GM18511 (cell line): ENCODE measurements around the gene TMEM132C.
"Not testable (repeated sequence)": the region's sequence is repeated elsewhere in the genome, so short reads cannot be mapped to it uniquely, and the experiment has no call there.

Experiments
- ATAC-seq: cut with Tn5 transposase; IDR thresholded peaks from one replicate; pipeline ENCODE4 v1.9.1; 2021; ENCODE audit warnings: mild to moderate bottlenecking, moderate library complexity; ENCODE audit not compliant: unreplicated experiment

TMEM132C gene

DNA sequence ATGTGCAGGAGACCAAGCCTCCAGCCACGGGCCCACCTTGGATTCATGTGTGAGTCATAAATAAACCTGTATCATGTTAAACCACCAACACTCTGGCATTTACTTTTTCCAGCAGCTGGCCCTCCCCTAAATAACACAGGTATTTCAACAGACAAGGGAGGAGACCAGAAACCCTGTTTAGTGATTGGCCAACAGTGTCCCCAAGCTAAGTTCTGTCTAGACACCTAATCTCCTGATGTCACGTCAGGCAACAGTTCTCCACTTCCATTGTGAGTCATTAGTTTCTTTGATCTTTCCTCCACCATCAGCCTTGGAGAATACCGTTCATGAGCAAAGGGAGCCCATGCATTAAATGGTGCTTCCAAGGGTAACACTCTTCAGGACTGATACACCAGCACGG is 196.9 kb downstream of the TMEM132C start:
- ATAC-seq, result no peak

DNA sequence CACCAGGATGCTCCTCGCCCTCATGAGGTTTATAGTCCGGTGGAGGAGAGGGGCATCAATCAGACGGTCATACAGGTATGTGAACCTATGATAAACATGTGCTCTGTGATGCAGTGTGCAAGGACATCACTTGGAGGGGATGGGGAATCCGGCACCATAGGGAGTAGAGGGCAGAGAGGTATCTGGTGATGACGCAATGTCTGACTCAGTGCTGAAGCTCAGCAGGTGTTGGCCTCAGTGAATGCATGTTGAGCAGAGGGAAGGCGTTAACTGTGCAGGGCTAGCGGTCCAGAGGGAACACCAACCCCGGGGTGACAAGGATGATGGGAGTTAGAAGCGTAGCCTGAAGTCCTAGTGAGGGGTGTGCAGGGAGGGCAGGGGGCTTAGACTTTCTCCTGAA is 200.9 kb downstream of the TMEM132C start:
- no peak for ATAC-seq

DNA sequence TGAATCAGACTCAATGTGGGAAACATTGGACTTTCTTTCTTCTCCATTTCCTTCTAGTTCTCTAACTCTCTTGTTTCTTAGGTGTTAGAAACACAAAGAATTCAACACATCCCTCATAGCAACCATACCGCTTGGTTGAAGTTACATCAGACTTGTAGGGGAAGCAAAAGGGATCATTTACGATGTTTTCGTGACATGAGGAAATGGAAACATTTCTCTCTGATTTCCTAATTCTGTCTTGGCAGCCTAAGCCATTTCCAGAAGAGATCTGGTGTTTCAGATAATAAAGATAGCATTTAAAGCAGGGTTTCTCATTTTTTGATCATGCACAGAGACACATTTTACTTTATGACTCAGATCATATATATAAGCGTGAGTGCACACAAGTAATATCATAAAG is 202.0 kb downstream of the TMEM132C start:
- no peak for ATAC-seq

DNA sequence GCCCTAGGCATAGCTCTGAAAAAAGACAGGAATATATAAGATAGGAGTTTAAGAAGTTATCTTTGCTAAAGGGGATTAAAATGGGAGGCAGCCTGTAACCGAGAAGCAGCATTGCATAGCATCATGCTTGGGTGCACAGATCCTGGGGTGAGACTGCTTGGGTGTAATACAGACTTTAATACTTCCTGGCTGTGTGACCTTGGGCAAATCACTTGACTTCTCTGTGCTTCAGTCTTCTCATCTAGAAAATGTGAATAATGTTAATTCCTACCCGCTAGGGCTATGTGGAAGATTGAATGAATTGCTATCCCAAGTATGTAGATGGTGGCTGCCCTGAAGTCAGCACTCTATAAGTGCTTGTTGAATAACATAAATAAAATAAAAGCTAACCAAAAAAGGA is 204.5 kb downstream of the TMEM132C start:
- no peak for ATAC-seq

DNA sequence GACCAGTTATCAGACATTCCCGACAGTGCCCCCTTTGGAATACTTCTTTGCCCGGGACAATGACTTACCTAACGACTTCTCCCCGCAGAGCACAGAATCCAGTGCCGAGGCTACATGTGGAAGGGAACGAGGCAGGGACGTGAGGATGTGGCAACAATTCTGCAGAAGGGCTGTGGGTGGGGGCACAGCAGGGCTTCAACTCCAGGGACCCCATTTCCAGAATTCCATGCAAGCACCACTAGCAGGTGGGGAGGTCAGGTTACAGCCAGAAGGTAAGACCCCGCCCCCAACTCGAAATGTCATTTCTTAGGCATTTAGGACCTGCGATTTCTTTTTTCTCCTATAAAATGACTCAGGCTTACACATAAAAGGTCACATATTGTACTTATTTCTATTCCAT is 207.9 kb downstream of the TMEM132C start:
- no peak for ATAC-seq

DNA sequence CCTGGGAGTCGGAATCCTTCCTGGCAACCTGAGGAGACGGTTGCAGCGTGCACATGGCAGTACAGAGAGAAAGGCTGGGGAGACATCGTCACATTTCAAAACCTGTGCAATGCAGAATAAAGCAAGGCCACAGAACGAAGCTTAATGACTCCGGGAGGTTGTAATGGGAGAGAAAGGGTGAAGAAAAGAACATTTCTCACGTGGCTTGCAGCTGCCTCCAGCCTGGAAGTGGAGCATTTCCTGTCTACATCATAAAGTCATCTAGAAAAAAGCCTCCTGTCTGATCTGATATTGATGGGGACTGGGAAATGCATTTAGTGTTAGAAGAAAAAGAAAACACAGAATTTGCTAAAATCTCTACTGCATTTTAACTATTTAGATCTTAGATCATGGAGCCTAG is 209.3 kb downstream of the TMEM132C start:
- no peak for ATAC-seq

DNA sequence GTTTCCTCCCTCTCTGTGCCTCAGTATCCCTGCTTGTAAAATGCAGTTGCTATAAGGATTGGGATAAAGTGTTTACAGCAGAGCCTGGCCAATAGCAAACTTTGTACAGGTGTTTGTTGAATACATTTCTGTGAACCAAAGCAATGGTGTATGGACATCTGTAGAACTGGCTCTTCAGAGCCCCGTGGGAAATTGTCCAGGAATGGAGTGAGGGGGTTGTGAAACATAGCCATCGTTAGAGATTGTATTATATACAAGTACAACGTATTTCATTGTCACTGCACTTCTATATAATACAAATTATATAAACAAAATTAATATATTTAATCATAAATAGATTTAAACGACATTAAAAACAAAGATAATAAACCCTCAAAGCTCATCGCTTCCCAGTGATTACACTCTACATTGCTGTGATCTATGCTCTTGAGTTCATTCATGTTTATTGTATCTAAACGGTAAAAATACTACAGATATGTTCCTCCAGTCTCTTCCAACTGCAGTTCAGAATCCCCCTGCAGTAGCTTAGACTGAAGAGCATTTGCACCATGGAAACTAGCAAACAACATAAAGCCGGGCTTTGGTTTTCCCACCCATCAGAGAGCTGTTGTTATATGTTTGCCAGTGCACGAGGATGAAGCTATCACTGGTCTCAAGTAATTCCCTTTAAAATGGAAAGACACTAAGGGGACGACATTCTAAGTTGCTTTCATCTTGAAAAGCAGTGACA is 216.7 kb downstream of the TMEM132C start:
- no peak for ATAC-seq

DNA sequence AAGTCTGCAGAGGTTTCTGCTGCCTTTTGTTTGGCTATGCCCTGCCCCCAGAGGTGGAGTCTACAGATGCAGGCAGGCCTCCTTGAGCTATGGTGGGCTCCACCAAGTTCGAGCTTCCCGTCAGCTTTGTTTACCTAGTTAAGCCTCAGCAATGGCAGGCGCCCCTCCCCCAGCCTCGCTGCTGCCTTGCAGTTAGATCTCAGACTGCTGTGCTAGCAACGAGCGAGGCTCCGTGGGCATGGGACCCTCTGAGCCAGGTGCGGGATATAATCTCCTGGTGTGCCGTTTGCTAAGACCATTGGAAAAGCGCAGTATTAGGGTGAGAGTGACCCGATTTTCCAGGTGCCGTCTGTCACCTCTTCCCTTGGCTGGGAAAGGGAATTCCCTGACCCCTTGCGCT is 230.4 kb downstream of the TMEM132C start:
- not testable (repeated sequence) for ATAC-seq

DNA sequence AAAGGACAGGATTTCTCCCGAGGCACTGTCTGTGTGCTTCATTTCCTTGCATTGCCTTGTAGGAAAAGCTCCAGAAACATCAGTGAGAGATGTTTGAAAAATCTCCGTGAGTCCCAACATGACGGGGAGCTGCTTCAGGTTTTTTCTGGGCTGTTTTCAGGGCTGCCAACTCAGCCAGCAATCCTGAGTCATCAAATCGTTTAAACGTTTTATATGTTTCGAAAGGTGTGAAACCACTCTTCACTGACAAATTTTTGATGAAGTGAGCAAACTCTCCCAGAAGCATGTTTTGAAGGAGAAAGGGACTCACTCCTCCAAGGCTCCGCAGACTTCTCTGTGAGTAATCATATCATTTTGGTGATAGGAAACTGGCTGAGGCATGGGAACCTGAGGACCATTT is 240.5 kb downstream of the TMEM132C start:
- no peak for ATAC-seq

DNA sequence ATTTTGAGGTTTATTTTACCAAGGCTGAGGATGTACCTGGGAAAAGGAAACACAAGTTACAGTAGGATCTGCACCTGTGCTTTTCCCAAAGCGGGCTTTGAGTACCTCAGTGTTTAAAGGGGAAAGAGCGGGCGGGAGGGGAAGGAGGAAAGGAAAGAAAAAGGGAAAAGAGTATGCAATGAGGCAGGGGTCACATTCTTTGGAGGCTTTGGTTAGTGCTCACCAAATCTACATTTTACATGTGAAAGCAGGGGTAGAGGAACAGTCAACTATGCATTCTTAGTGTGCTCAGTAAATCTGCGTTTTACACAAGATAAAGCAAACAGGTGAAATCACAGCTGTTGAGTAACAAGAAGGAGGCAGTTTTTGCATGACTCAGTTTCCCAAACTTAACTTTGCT is 242.2 kb downstream of the TMEM132C start:
- ATAC-seq, result no peak

DNA sequence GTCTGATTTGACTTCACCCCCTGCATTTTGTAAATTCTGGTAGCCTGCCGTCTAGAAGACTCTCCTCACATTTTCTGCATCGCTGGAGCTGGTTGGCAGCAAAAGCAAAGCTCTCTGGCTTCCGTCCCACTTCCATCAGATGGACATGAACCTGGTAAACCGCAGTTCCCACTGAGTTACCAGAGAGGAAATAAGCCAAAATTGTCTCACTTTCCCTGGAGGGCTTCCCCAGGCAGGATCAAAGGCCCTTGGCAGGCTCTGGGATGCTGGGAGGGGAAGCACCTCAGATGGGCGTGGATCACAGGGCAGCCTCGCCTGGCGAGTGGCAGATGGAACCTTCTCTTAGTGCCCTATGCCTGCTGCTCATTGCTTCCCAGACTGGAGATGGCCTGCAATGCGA is 243.5 kb downstream of the TMEM132C start:
- no peak for ATAC-seq

DNA sequence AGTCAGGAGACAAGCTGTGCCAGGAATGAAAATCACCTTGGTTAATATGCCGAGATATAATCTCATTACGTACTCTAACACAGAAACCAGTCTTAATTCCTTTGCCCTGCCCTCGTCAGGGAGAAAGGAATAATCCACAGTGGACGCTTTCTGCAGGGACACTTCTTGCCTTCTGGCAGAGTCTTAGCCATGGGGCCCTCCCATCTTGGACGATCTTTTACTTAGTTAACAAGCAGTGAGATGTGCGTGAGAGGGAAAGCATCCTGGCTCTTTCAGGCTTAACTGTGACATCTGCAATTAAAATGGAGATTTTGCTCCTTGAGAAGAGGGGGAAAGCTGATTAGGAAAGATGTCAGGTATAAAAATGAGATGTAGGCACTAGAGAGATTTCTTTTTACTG is 246.4 kb downstream of the TMEM132C start:
- ATAC-seq, result no peak

DNA sequence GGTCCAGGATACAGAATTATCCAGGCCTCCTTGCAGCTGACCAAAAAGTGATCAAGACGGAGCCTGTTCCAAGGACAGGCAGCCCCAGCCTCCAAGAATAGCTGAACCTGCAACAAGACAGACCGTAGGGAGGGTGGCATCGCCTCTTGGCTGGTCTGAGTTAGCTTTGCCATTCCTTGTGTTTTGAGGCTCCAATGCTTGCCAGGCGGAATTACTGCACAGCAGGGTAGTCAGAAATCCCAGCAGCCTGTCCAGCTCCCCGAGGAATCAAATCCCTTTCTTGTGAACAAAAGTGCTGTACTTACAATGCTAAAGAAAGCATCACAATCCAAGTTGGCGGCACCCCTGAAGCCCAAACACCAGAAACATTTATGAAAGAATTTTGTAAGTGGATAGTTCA is 246.9 kb downstream of the TMEM132C start:
- no peak for ATAC-seq

DNA sequence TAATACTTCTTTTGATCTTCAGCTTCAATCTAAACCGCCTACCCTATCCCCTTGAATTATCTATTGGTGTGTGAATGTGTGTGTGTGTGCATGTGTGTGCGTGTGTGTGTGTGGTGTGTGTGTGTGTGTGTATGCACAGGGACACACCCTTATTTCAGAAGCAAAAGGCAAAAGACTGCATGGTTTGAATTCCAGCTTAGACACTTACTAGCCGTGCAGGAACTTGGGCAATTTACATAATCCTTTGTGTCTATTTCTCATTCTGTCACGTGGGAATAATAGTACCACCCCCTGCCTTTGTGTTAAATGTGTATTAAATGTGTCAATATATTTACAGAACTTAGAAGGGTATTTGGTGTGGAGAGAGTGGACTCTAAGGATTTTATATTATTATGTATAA is 251.7 kb downstream of the TMEM132C start:
- no peak for ATAC-seq

DNA sequence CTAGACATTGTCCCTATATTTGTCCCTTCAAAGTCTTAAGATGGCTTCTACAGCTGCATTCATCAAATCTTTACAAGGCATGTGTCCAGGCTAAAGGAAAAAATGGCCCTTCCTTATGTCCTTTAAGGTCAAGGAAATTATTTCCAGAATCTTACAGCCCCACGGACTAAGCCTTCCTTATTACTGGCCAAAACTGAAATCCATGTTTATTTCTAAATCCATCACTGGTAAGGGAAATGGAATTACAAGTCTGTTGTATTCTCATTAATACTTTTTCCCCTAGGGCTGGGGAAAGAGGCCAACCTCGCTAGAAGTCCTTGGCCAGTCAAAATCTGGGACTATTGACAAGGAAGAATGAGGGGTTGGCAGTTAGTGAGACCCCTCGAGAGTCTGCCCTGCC is 252.5 kb downstream of the TMEM132C start:
- ATAC-seq, result no peak

DNA sequence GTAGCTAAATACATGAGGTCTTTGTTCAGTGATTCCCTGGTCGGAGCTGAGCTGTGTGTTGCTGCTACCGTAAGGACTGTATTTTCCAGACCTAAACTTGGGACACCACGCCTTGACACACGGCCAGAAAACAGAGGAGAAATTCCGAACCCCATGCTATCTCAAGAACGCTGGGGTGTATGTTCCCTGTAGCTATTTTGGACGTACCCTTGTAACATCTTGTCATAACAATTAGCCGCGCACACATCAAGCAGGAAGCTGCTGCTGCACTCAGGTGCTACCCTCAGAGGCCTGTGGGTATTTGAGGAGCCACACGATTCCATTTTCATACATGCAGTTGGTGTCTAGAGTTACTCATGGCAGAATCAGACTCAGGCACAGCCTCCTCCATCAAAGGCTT is 255.0 kb downstream of the TMEM132C start:
- no peak for ATAC-seq

DNA sequence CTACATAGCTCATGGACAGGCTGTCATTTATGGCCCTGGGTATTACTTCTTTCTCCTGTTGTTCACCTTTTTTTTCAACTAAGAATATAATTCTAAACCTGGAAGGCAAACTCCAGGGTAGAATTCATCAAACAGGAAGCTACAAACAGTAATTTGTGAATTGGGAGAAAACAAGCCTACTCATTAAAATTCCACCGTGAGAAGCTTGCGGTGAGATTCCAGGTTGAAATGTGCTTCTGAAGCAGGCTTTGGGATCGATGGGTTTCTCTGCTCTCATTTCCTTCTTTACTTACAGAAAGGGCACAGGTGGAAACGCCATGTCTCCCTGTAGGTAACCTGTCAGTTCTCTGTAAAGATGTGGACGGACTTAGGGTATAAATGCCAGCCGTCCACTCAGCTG is 257.5 kb downstream of the TMEM132C start:
- no peak for ATAC-seq

DNA sequence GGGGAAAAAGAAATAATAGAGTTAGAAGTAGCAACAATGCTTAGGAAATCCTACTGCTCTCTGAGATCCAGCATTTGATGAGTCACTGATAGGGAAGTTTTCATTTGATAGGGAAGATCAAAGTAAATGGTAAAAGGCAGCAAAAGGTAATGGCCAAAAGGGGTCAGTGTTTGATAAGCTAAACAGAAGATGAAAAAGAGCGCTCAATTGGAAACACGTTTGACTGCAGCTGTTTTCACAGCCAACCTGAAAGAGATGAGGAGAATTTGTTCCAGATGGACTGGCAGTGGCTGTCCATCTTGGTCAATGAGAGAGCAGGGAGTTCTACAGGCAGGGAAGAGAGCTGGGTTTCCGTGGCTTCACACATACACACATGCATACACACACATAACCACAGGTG is 264.2 kb downstream of the TMEM132C start:
- no peak for ATAC-seq

DNA sequence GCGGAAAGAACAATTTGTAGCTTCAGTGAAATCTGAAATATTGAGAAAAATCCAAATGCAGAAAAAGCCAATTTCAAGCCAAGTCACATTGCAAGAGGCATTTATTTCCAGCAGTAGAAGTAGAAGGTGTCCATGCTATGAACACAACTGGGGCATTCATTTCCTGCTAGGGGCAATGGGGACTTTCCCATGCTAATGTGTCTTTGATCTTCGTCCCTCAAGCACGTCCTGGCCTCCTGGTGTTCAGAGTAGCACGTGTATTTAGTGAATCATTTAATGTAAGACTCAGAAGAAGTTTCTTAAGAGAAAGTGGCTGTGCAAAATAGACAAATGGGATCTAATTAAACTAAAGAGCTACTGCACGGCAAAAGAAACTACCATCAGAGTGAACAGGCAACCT is 267.9 kb downstream of the TMEM132C start:
- ATAC-seq, result no peak

DNA sequence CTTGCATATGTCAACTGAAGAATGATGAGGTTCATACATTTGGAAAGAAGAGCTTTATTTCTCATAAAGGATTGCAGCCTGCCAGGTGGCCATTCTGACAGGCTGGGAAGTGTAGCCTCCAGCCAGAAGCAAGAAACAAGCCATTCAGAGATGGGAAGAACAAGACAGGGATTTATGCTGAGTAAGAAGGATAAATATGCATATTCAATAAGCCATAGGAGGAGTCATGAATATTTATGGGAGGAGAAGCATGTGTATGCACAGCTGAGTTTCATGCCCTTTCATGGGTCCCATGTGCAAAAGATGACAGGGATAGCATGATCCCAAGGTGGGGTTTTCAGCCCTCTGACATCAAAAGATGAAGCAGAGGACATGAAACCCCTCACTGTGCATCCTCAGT is 269.8 kb downstream of the TMEM132C start:
- ATAC-seq, result no peak

DNA sequence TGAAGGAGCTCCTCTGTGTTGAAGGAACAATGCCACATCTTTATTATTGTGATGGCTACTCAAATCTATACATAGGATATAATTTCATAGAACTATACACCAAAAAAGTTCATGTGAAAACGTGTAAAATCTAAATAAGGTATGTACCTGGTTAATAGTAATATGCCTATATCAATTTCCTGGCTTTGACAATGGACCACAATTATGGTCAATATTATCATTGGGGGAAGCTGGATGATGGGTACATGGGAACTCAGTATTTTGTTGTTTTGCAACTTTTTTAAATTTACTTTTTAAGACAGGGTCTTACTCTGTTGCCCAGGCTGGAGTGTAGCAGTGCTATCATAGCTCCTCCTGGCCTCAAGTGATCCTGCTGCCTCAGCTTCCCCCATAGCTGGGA is 270.7 kb downstream of the TMEM132C start:
- ATAC-seq, result no peak

DNA sequence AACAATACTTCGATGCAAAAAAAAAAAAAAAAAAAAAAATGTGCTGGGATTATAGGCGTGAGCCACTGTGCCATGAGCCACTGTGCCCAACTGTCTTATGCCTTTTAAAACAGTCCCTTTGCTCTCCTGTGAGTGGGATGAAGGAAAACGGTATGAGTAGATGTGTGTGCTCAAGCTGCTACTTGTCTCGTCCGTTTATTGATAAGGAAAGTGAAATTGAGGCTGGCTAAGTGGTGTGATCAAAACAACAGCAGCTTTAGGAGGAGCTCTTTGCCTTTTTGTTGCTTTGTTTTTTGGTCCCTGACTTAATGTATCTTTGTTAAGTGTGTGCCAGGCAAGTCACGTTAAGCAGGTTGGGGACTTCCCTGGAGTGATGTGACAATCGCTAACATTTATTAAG is 275.9 kb downstream of the TMEM132C start:
- no peak for ATAC-seq

DNA sequence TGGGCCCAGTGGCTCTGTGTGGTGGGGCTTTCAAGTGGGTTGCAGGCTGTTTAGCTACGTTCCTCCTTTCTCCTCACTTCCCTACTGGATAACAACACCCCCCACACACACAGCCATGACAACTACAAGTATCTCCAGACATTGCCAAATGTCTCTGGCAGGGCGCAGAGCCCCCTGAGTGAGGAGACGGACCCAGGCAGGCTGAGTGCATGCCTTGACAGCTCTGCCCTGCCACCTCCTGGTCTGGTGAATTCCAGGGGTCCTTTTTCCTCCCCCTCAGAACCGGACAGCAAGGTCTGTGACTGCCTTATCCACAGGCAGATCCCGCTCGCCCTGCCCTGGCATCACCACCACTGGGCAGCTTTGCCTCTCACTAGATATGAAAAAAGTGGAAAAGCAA is 276.5 kb downstream of the TMEM132C start:
- ATAC-seq, result no peak
